MG63 (cell line): Measurements from ENCODE around the gene KLHL5. TPM values are rescaled to one million over a fixed set of nuclear protein-coding genes. Genes with fewer than 3 reads are reported as not detected.
"Not testable (repeated sequence)": the region's sequence is repeated elsewhere in the genome, so short reads cannot be mapped to it uniquely, and the experiment has no call there.

Experiments used
- DNase-seq: peaks from one replicate; pipeline ENCODE4 v3.0.0-alpha.2; 2020
- H3K27me3 ChIP-seq: fragments of 250-450 bp; sonication (Bioruptor Pico); 2 replicates; pipeline ENCODE4 v1.5.1; 2020; ENCODE audit warnings: mild to moderate bottlenecking, moderate library complexity
- H3K36me3 ChIP-seq: fragments of 250-450 bp; sonication (Bioruptor Pico); 2 replicates; pipeline ENCODE4 v1.5.1; 2020; ENCODE audit warnings: mild to moderate bottlenecking, moderate library complexity
- H3K4me3 ChIP-seq: fragments of 250-450 bp; sonication (Bioruptor Pico); 2 replicates; pipeline ENCODE4 v1.5.1; 2020; ENCODE audit warnings: mild to moderate bottlenecking, moderate library complexity
- H3K9me3 ChIP-seq: fragments of 250-450 bp; sonication (Bioruptor Pico); 2 replicates; pipeline ENCODE4 v1.5.1; 2020; ENCODE audit warnings: mild to moderate bottlenecking, moderate library complexity
- total RNA-seq: library from RNA; depleted of rRNA; stranded (reverse); fragments of >200 nt; shearing (Covaris generic); gene quantifications from 2 replicates; pipeline ENCODE4 v1.2.3, GENCODE V29; 2014; ENCODE audit warnings: low replicate concordance; rRNA removed

Gene KLHL5
- total RNA-seq, 1 experiment from 2014 or later, result 50.8 TPM

DNA sequence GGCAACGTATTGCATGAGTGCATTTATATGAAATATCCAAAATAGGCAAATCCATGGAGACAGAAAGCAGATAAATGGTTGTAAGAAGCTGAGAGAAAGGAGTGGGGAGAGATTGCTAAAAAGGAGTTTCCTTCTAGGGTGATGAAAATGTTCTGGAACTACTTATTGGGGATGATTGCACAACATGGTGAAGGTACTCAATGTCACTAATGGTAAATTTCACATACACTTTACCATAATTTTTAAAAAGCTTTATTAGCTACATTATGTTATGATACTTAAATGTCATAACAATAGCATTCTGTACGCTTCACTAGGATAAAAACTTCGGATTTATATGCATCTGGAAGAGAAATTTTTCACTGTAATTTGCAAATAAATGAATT, 63.6 kb downstream of the KLHL5 start:
- H3K4me3 ChIP-seq, result no peak overlapping the region
- no peaks in the 10 kb centered on the region for H3K9me3 ChIP-seq
- no peaks in the 10 kb centered on the region for H3K27me3 ChIP-seq
- no peaks in the 10 kb centered on the region; the same call in 1 of the 2 replicates for H3K36me3 ChIP-seq
- no peak for DNase-seq

DNA sequence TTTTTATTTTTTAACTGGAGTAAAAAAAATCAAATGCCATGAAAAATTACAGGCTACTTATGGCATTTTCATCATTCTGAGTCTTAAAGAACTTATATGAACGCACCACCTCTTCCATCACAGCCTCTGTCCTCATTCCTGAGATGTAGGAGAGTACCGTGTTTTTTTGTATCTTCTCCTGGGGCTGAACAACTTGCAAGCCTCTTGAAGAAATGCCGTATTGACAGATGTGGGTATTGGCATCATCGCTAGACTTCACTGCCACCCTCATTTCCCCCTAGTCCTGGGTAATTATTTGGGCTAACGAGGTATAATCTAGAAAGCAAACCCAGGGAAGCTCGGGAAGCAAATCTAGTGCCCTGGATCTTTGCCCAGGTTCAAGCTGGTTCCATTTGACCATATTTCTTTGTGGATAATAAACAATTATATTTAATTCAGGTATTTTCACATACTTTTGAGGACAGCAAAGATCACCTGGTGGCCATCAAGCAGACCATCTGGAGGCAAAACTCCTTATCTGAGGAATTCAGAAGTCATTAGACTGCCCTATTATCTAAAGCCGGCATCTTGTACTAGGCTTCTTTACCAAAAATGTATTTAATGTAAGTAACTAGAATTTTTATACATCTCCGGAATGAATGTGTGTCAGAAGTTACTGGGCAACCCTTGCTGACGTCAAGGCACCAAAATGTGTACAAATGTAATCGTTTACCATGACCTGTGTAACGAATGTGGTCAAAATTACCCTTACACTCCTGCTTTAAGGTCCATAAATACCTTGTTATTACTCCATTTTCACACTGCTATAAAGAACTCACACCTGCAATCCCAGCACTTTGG, 64.4 kb downstream of the KLHL5 start:
- no peak for DNase-seq
- Histone ChIP-seq H3K27me3 (no peaks in the 10 kb centered on the region), H3K9me3 (no peaks in the 10 kb centered on the region), H3K4me3 (no peak overlapping the region), H3K36me3 (no peaks in the 10 kb centered on the region; the same call in 1 of the 2 replicates)

DNA sequence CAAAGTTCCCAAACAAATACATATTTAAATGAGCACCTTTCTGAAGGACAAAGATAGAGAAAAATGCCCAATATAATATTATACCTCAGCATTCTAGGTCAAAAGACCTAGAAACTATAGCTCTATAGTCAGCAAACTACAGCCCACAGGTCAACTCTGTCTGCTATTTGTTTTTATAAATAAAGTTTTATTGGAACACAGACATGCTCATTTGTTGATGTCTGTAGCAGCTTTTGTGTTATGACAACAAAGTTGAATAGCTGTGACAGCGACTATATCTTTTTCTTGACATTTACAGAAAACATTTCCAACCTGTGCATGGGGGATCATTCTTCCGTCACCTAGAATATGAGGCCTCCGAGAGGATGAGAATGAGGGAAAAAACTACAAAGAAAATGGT, 71.6 kb downstream of the KLHL5 start:
- Histone ChIP-seq H3K36me3 (no peaks in the 10 kb centered on the region), H3K27me3 (no peaks in the 10 kb centered on the region), H3K4me3 (no peak overlapping the region), H3K9me3 (no peaks in the 10 kb centered on the region)
- no peak for DNase-seq

DNA sequence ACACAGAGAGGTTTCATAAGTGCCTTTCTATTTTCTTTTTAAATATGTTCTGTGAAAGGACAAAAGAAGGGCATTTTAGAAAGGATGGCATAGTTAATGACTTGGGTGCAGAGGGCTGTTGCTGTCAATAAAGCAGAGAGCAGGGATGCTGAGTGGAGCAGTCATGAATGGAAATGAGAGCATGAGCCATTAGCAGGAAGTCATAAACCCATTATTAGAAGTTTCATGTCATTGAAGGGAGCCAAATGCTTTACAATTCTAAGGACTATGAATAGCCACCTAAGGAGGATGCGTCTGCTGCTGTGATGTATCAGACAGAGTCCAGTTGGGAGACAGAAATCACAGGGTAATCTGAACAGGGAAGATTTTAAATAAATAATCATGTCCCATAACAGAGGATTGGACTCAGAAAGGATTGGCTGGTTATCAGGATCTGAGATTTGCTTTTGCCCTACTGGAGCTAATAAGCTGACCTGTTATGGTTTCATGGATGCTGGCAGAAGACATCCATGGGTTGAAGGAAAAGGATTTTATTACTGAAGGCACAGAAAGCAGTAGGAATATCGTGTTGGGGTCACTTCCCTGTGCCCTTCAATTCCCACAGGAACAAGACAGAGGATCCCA, 72.8 kb downstream of the KLHL5 start:
- no peak for DNase-seq
- Histone ChIP-seq H3K27me3 (no peaks in the 10 kb centered on the region), H3K9me3 (no peaks in the 10 kb centered on the region), H3K4me3 (no peak overlapping the region), H3K36me3 (no peaks in the 10 kb centered on the region)

DNA sequence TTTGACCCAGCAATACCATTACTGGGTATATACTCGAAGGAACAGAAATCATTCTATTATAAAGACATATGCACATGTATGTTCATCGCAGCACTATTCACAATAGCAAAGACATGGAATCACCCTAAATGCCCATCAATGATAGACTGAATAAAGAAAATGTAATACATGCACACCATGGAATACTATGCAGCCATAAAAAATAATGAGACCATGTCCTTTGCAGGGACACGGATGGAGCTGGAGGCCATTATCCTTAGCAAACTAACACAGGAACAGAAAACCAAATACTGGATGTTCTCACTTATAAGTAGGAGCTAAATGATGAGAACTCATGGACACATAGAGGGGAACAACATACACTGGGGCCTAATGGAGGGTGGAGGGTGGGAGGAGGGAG, 76.2 kb downstream of the KLHL5 start:
- DNase-seq, H3K36me3 ChIP-seq, H3K4me3 ChIP-seq, H3K27me3 ChIP-seq, H3K9me3 ChIP-seq: not testable (repeated sequence)

DNA sequence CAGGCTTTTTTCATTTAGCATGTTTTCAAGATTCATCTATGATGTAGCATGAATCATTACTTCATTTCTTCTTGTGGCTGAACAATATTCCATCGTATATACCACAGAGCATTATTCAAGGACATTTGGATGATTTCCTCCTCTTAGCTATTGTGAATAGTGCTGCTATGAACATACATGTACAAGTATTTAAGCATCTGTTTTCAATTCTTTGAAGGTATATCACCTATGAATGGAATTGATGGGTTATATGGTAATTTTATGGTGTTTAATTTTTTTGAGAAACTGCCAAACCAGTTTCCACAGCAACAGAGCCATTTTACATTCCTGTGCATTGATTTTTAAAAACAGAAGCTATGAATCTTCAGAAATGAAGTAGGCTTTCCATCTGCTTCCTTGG, 84.2 kb downstream of the KLHL5 start:
- no peak for DNase-seq
- no peaks in the 10 kb centered on the region for H3K9me3 ChIP-seq
- no peaks in the 10 kb centered on the region for H3K27me3 ChIP-seq
- no peaks in the 10 kb centered on the region for H3K36me3 ChIP-seq
- H3K4me3 ChIP-seq, result no peak overlapping the region

DNA sequence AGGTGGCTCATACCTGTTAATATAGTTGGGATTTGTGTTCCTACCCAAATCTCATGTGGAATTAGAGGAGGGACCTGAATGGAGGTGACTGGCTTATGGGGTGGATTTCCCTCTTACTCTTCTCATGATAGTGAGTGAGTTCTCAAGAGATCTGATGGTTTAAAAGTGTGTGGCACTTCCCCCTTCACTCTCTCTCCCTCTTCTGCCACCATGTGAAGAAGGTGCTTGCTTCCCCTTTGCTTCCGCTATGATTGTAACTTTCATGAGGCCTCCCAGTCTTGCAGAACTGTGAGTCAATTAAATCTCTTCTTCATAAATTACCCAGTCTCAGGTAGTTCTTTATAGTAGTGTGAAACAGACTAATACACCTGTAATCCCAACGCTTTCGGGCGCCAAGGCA, 92.0 kb downstream of the KLHL5 start:
- H3K4me3 ChIP-seq, result no peak overlapping the region
- H3K9me3 ChIP-seq, result no peaks in the 10 kb centered on the region
- no peak for DNase-seq
- no peaks in the 10 kb centered on the region for H3K36me3 ChIP-seq
- H3K27me3 ChIP-seq, result no peaks in the 10 kb centered on the region

DNA sequence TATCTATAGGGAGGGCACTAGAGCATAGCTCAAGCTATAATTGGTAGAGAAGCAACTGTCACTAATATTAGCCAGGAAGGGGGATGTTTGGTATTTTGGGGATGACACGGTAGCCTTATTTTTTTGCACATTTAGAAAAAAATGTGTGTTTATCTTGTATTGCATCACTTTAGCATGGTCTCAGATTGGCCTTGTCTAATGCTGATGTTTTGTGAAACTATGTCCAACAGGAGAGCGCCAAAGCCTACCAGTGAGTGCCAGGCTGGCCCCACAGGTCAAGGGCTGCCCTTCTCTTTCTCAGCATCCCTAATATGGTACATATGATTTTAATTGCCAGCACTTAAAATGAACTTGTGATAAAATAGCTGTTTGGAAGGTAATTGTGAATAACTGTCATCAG, 95.5 kb downstream of the KLHL5 start:
- no peaks in the 10 kb centered on the region for H3K9me3 ChIP-seq
- DNase-seq, result no peak
- no peaks in the 10 kb centered on the region for H3K36me3 ChIP-seq
- no peaks in the 10 kb centered on the region for H3K27me3 ChIP-seq
- H3K4me3 ChIP-seq, result no peak overlapping the region

DNA sequence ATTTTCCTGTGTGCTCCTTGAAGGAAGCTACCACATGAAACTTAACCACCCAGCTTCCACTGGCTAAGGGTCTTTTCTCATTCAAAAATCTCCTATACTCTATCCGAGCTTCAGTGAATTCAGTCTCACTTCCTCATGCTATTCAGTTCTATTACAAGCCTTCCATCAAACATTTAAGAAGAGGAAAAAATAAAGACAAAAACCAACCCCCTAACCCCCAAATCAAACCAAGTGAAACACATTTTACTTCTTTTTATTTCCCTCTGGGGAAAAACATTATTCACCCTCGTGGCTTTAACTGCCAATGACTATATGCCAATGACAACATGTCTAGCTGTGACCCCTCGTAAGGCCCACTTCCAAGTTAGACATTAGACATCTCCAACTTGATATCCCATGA, 104.1 kb downstream of the KLHL5 start:
- Histone ChIP-seq H3K9me3 (no peaks in the 10 kb centered on the region), H3K27me3 (no peaks in the 10 kb centered on the region), H3K4me3 (no peak overlapping the region), H3K36me3 (no peaks in the 10 kb centered on the region)
- DNase-seq, result no peak

DNA sequence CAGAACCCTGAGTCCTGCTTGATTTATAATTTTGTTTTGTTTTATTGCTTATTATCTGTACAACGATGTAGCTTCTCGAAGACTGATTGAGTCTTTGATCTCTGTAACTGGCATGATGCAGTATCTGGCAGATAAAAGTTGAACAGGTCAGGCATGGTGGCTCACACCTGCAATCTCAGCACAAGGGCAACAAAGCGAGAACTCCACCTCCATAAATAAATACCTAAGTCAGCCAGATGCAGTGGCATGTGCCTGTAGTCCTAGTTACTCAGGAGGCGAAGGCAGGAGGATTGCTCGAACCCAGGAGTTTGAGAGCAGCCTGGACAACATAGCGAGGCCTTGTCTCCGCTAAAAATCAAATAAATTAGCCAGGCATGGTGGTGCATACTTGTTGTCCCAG, 104.6 kb downstream of the KLHL5 start:
- no peaks in the 10 kb centered on the region for H3K27me3 ChIP-seq
- no peak overlapping the region for H3K4me3 ChIP-seq
- H3K9me3 ChIP-seq, result no peaks in the 10 kb centered on the region
- no peak for DNase-seq
- H3K36me3 ChIP-seq, result no peaks in the 10 kb centered on the region

DNA sequence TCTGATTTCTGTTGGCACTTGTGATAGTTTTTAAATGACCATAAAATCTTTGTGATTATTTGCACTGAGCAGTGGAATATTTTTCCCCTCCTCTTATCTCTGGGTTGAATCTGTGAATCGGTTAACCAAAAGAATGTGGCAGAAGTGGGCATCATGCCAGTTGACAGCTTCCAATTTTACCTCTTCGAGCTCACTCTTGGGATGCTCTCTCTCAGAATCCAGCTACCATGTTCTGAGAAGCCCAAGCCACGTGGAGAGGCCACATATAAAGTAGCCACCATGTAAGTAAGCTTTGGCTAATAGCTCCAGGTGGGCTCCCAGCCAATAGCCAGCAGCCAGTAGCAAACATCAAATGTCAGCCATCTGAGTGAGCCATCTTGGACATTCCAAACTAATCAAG, 107.4 kb downstream of the KLHL5 start:
- no peak for DNase-seq
- Histone ChIP-seq H3K9me3 (no peaks in the 10 kb centered on the region), H3K4me3 (no peak overlapping the region), H3K36me3 (no peaks in the 10 kb centered on the region), H3K27me3 (no peaks in the 10 kb centered on the region; the same call in 1 of the 2 replicates)

DNA sequence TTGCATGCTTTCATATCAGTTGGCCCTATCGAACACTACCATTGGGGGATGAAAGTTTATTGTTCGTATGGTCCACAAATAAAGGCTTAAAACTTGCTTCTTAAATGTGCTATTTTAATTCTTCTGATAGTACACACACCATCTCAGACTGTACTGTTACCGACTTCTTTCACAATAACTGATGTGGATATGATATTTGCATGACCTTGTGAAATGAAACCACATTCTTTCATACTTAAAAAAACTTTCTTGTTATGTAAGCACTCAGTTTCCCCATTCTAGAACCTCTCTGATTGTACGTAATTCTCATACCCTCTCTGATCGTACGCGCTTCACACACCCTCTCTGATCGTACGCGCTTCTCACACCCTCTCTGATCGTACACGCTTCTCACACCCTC, 108.3 kb downstream of the KLHL5 start:
- DNase-seq, result no peak
- H3K9me3 ChIP-seq, result no peaks in the 10 kb centered on the region
- H3K27me3 ChIP-seq, result no peaks in the 10 kb centered on the region; the same call in 1 of the 2 replicates
- H3K36me3 ChIP-seq, result no peaks in the 10 kb centered on the region
- H3K4me3 ChIP-seq, result no peak overlapping the region

Other genes with a start within 250 kb of the KLHL5 start
- 0.82 TPM in 1 of 2 replicates, not detected in the other for gene TLR6, start 205.4 kb upstream of the KLHL5 start, total RNA-seq
- 40.7 and 56.7 TPM in 2 replicates for gene FAM114A1, start 194.4 kb upstream of the KLHL5 start, total RNA-seq
- 12.1 and 12.2 TPM in 2 replicates for gene TMEM156, start 29.8 kb upstream of the KLHL5 start, total RNA-seq
- gene WDR19, start 120.3 kb downstream of the KLHL5 start, total RNA-seq, result 4.4 and 15.9 TPM in 2 replicates